Activated CD8-positive, alpha-beta T cell treated with anti-CD3 and anti-CD28 coated beads for 36 hours (primary cell): ENCODE results near the gene MSRB1. TPM values are rescaled to one million over a fixed set of nuclear protein-coding genes. Genes with fewer than 3 reads are reported as not detected.

ENCODE experiments used
- ATAC-seq: fragments of 200-7000 bp; cut with Tn5 transposase; one replicate; pipeline ENCODE4 v1.10.0; 2021; ENCODE audit warnings: mild to moderate bottlenecking, moderate library complexity
- CTCF ChIA-PET: fragments of 350-600 bp; sonication (Branson Sonifier 250); formaldehyde crosslinking; loops from one replicate; lab custom pipeline; 2021; ENCODE audit warnings: antibody characterized with exemption; lab: Charles Lee
- POLR2A ChIA-PET: fragments of 350-600 bp; sonication (Branson Sonifier 250); formaldehyde crosslinking; loops from one replicate; lab custom pipeline; 2021; ENCODE audit warnings: antibody characterized with exemption; lab: Charles Lee
- DNase-seq: peaks from one replicate; pipeline ENCODE4 v3.0.0-alpha.2; 2020
- H3K27ac Mint-ChIP-seq: one replicate; pipeline ENCODE4 v1.8.0; 2021; ENCODE audit warnings: mild to moderate bottlenecking, mixed read lengths
- H3K27me3 Mint-ChIP-seq: one replicate; pipeline ENCODE4 v1.8.0; 2021; ENCODE audit warnings: mixed read lengths
- H3K36me3 Mint-ChIP-seq: one replicate; pipeline ENCODE4 v1.8.0; 2021; ENCODE audit warnings: low read depth, mixed read lengths
- H3K4me1 Mint-ChIP-seq: one replicate; pipeline ENCODE4 v1.8.0; 2021; ENCODE audit warnings: low read depth, mixed read lengths
- H3K4me3 Mint-ChIP-seq: one replicate; pipeline ENCODE4 v1.8.0; 2021; ENCODE audit warnings: mild to moderate bottlenecking, moderate library complexity, mixed read lengths
- H3K9me3 Mint-ChIP-seq: one replicate; pipeline ENCODE4 v1.8.0; 2021; ENCODE audit warnings: mixed read lengths
- CTCF ChIP-seq: fragments of 200-600 bp; IDR thresholded peaks from one replicate; pipeline ENCODE4 v1.8.0; 2022; ENCODE audit warnings: antibody characterized with exemption, mild to moderate bottlenecking
- intact Hi-C: fragments of 100-400 bp; cut with micrococcal nuclease; formaldehyde crosslinking; loops from one replicate; pipeline ENCODE4 v1.10.0; 2022
- total RNA-seq, 2 experiments: library from RNA; stranded (reverse); gene quantifications; one replicate each; pipeline ENCODE4 v1.2.3, GENCODE V29; 2021

Gene MSRB1
- total RNA-seq, 2 experiments from 2014 or later, result 15.5 to 18.1 TPM

GRCh38 chr16:1990351-1991134, 47.5 kb upstream of the MSRB1 start:
- peak; percentile 6 for ATAC-seq
- Mint-ChIP-seq H3K4me1 (peaks cover 12% of the 10 kb centered on the region), H3K9me3 (no peaks in the 10 kb centered on the region), H3K36me3 (peaks cover 18% of the 10 kb centered on the region), H3K27me3 (peaks cover 18% of the 10 kb centered on the region), H3K4me3 (peak overlapping the region; percentile 71), H3K27ac (peak overlapping the region; percentile 76)
- intact Hi-C loops, result no loop called here
- TF ChIP-seq CTCF, result no peak
- ChIA-PET POLR2A (interaction anchor here (0.6 to 29.2 kb wide), 8 partner anchors 9 to 225 kb away, joined by 3 to 505 read pairs (median 4); partner anchors contain the start of genes NDUFB10, NOXO1, PGP and RNF151), CTCF (interaction anchor here (0.7 kb wide), 1 partner anchor 14 kb away, joined by 3 read pairs; no protein-coding TSS in a partner anchor)
- peak; percentile 69 for DNase-seq

- Mint-ChIP-seq H3K27ac (no peak overlapping the region), H3K27me3 (peaks cover 18% of the 10 kb centered on the region), H3K9me3 (no peaks in the 10 kb centered on the region), H3K4me1 (peaks cover 16% of the 10 kb centered on the region), H3K4me3 (no peak overlapping the region), H3K36me3 (peaks cover 16% of the 10 kb centered on the region)
- ATAC-seq (no peak), DNase-seq (no peak)
- no peak for TF ChIP-seq CTCF
- intact Hi-C loops, result no loop called here
- POLR2A ChIA-PET, result interaction anchor here (0.8 to 29.2 kb wide), 6 partner anchors 9 to 164 kb away, joined by 3 to 505 read pairs (median 10); partner anchors contain the start of genes NDUFB10, NOXO1, RNF151 and RPS2
- CTCF ChIA-PET, result interaction anchor here (0.7 kb wide), 1 partner anchor 14 kb away, joined by 3 read pairs; no protein-coding TSS in a partner anchor
These were observed 47.0 kb upstream of the MSRB1 start for GRCh38 chr16:1990101-1990350.

- Mint-ChIP-seq H3K4me1 (peaks cover 20% of the 10 kb centered on the region), H3K4me3 (peak within 1 kb of the TSS; percentile 71), H3K9me3 (no peaks in the 10 kb centered on the region), H3K27me3 (peaks cover 18% of the 10 kb centered on the region), H3K36me3 (peaks cover 16% of the 10 kb centered on the region), H3K27ac (peak within 1 kb of the TSS; percentile 76)
- CTCF ChIA-PET, result no interaction called here
- no peak for ATAC-seq
- no peak for TF ChIP-seq CTCF
- intact Hi-C loops, result no loop called here
- POLR2A ChIA-PET, result interaction anchor here (0.8 to 29.2 kb wide), 7 partner anchors 8 to 164 kb away, joined by 3 to 505 read pairs (median 14); partner anchors contain the start of genes NDUFB10, NOXO1, RNF151 and RPS2
- peak; percentile 36 for DNase-seq
These were observed 46.5 kb upstream of the MSRB1 start, which contains the start of gene SYNGR3 for GRCh38 chr16:1989209-1990100. Gene SYNGR3, plus strand, starts transcription at chr16:1989970. Its CDS starts 133 bp downstream, at chr16:1990103.

- intact Hi-C loops, result no loop called here
- H3K9me3 Mint-ChIP-seq, result no peaks in the 10 kb centered on the region
- CTCF ChIA-PET, result interaction anchor here (1.0 kb wide), 1 partner anchor 17 kb away, joined by 3 read pairs; no protein-coding TSS in a partner anchor
- peaks cover 29% of the 10 kb centered on the region for H3K27me3 Mint-ChIP-seq
- peaks cover 16% of the 10 kb centered on the region for H3K36me3 Mint-ChIP-seq
- peaks cover 20% of the 10 kb centered on the region for H3K4me1 Mint-ChIP-seq
- no peak overlapping the region for H3K4me3 Mint-ChIP-seq
- POLR2A ChIA-PET, result interaction anchor here (1.3 to 29.2 kb wide), 4 partner anchors 11 to 166 kb away, joined by 3 to 505 read pairs (median 44); partner anchors contain the start of genes NDUFB10, RNF151, RPS2 and TBL3
- TF ChIP-seq CTCF, result no peak
- DNase-seq (no peak), ATAC-seq (no peak)
- no peak overlapping the region for H3K27ac Mint-ChIP-seq
These were observed 44.2 kb upstream of the MSRB1 start for GRCh38 chr16:1987198-1987597.
